DND-41 (cell line): ENCODE measurements around the gene TIMD4.

Experiments used
- CTCF ChIP-seq: IDR thresholded peaks from 2 replicates; pipeline ENCODE4 v1.5.1; 2012; ENCODE audit warnings: borderline replicate concordance, low read length, moderate library complexity, mild to moderate bottlenecking; ENCODE audit not compliant: poor library complexity, severe bottlenecking; ENCODE audit errors: extremely low read depth
- EZH2 ChIP-seq: IDR thresholded peaks from 3 replicates; pipeline ENCODE4 v1.6.1; 2012; ENCODE audit warnings: borderline replicate concordance, low read depth, mild to moderate bottlenecking, moderate library complexity, low read length, inconsistent platforms; ENCODE audit not compliant: severe bottlenecking

GRCh38 chr5:156949424-156949823 is 13.6 kb downstream of the TIMD4 start:
- no peak for TF ChIP-seq CTCF
- no peak for TF ChIP-seq EZH2
